ENCODE results near the gene KLHL40. TPM values are rescaled to one million over a fixed set of nuclear protein-coding genes. Genes with fewer than 3 reads are reported as not detected.

KLHL40 gene
- total and polyA plus RNA-seq, 9 of the 15 experiments (the other 6 are each of a cell fraction or from before 2014, with no cell fraction given): not detected

- ChIA-PET CTCF (ENCODE audit: low intra/inter-chr PET ratio) (no interaction called here), POLR2A (interaction anchor here (1.1 to 1.6 kb wide), 3 partner anchors 9 to 70 kb away, joined by 3 to 5 read pairs (median 4); partner anchors contain the start of gene HIGD1A)
- WGBS (ENCODE audit: insufficient coverage, low coverage, missing lambda C conversion rate): 6% methylated on average over 8 of the region's 8 CpGs
- ATAC-seq (peak; percentile 40), DNase-seq (ENCODE audit: extremely low read depth in 1 of 4, low spot score in 3 of 4) (no peak), FAIRE-seq (no peak)
- Histone ChIP-seq H3K27me3 (ENCODE audit: control insufficient read depth in 2 of 2, insufficient read depth in 2 of 2, low read length in 2 of 2) (peaks cover 23 to 30% of the 10 kb centered on the region in 2 experiments; a peak in 4 of 5 replicates), H3K79me2 (ENCODE audit: control insufficient read depth, insufficient read depth, low read length) (no peaks in the 10 kb centered on the region), H3K9ac (ENCODE audit: insufficient read depth in 1 of 2, low read depth in 2 of 2, low read length in 2 of 2) (no peak overlapping the region), H3K27ac (ENCODE audit: extremely low read depth, low read depth, low read length) (no peak overlapping the region), H4K20me1 (replicated peaks; ENCODE audit: control insufficient read depth, insufficient read depth, low read length) (no peaks in the 10 kb centered on the region; the same call in 1 of the 2 replicates), H3K4me2 (ENCODE audit: insufficient read depth, low read length) (no peak overlapping the region), H3K4me1 (replicated peaks in 1 of 2; ENCODE audit: control insufficient read depth in 2 of 2, insufficient read depth in 2 of 2, low read length in 2 of 2) (no peaks in the 10 kb centered on the region), H3K4me3 (no peak overlapping the region), H3K36me3 (ENCODE audit: control insufficient read depth, insufficient read depth, low read length) (no peaks in the 10 kb centered on the region), H2AFZ (ENCODE audit: low read depth, low read length) (no peak overlapping the region), H3K9me1 (ENCODE audit: control insufficient read depth, insufficient read depth, low read length) (no peaks in the 10 kb centered on the region), H3K9me3 (replicated peaks; ENCODE audit: control insufficient read depth, insufficient read depth, low read depth, low read length) (no peaks in the 10 kb centered on the region)
- intact Hi-C loops (cut with micrococcal nuclease): no loop called here
- in situ Hi-C loops (cut with MboI): no loop called here
- BruUV-seq (replicated peaks): no TSS peak
- TF ChIP-seq USF2 (CRISPR knock-in tag; IDR thresholded peaks at IDR 0.05) (0 out of 2 replicates have a peak, but pooled peaks have one; percentile 19), ZNF589 (CRISPR knock-in tag; IDR thresholded peaks at IDR 0.05; ENCODE audit: low read depth) (no peak)
Observed at GRCh38 chr3:42735019-42735418, 49.7 kb downstream of the KLHL40 start.

GRCh38 chr3:42735615-42736014 is 50.3 kb downstream of the KLHL40 start:
- H3K4me2 ChIP-seq (ENCODE audit: insufficient read depth, low read length): no peak overlapping the region
- TF ChIP-seq ARHGAP35 (IDR thresholded peaks at IDR 0.05; ENCODE audit: partially characterized antibody) (no peak), BHLHE40 (IDR thresholded peaks at IDR 0.05; ENCODE audit: low read length) (peak; percentile 42), E2F1 (CRISPR knock-in tag; IDR thresholded peaks at IDR 0.05) (no peak)
- in situ Hi-C loops (cut with MboI) (no loop called here), intact Hi-C loops (cut with micrococcal nuclease) (no loop called here)
- no peak overlapping the region for H3K27ac ChIP-seq (ENCODE audit: extremely low read depth, low read depth, low read length)
- H3K4me3 ChIP-seq: no peak overlapping the region
- H2AFZ ChIP-seq (ENCODE audit: low read depth, low read length): no peak overlapping the region
- POLR2A ChIA-PET: interaction anchor here (0.6 to 1.6 kb wide), 4 partner anchors 9 to 218 kb away, joined by 3 to 5 read pairs (median 4); partner anchors contain the start of gene HIGD1A
- DNase-seq (ENCODE audit: extremely low read depth in 1 of 4, low spot score in 3 of 4): no peak
- H3K79me2 ChIP-seq (ENCODE audit: control insufficient read depth, insufficient read depth, low read length): no peaks in the 10 kb centered on the region
- peaks cover 23 to 30% of the 10 kb centered on the region in 2 experiments; a peak in 4 of 5 replicates for H3K27me3 ChIP-seq (ENCODE audit: control insufficient read depth in 2 of 2, insufficient read depth in 2 of 2, low read length in 2 of 2)
- H3K4me1 ChIP-seq (replicated peaks in 1 of 2; ENCODE audit: control insufficient read depth in 2 of 2, insufficient read depth in 2 of 2, low read length in 2 of 2): no peaks in the 10 kb centered on the region
- WGBS (ENCODE audit: insufficient coverage, low coverage, missing lambda C conversion rate): 2% methylated on average over 12 of the region's 12 CpGs
- H3K36me3 ChIP-seq (ENCODE audit: control insufficient read depth, insufficient read depth, low read length): no peaks in the 10 kb centered on the region
- CTCF ChIA-PET (ENCODE audit: low intra/inter-chr PET ratio): no interaction called here
- no peaks in the 10 kb centered on the region; the same call in 1 of the 2 replicates for H4K20me1 ChIP-seq (replicated peaks; ENCODE audit: control insufficient read depth, insufficient read depth, low read length)
- no peaks in the 10 kb centered on the region for H3K9me3 ChIP-seq (replicated peaks; ENCODE audit: control insufficient read depth, insufficient read depth, low read depth, low read length)
- BruUV-seq (replicated peaks): no TSS peak
- ATAC-seq: no peak
- no peak overlapping the region for H3K9ac ChIP-seq (ENCODE audit: insufficient read depth in 1 of 2, low read depth in 2 of 2, low read length in 2 of 2)
- no peak for FAIRE-seq
- no peaks in the 10 kb centered on the region for H3K9me1 ChIP-seq (ENCODE audit: control insufficient read depth, insufficient read depth, low read length)
